Panc1 (cell line): ENCODE measurements around the gene MTA3. TPM values are rescaled to one million over a fixed set of nuclear protein-coding genes. Genes with fewer than 3 reads are reported as not detected.

Source experiments
- ATAC-seq: fragments of 200-7000 bp; cut with Tn5 transposase; 2 replicates; pipeline ENCODE4 v1.9.1; 2020; ENCODE audit warnings: mild to moderate bottlenecking, moderate library complexity
- BruUV-seq: library from RNA; stranded (reverse); fragments of 400-500 nt; replicated peaks from 2 replicates; lab custom pipeline; 2021; lab: Mats Ljungman, UMichigan
- CTCF ChIA-PET: fragments of 300-600 bp; sonication (Branson Sonifier 250); formaldehyde crosslinking; loops from one replicate; lab custom pipeline; 2022; ENCODE audit warnings: antibody characterized with exemption; lab: Charles Lee
- POLR2A ChIA-PET: fragments of 300-600 bp; sonication (Branson Sonifier 250); formaldehyde crosslinking; loops from one replicate; lab custom pipeline; 2022; ENCODE audit warnings: antibody characterized with exemption; lab: Charles Lee
- DNase-seq: peaks from one replicate; pipeline ENCODE4 v3.0.0-alpha.2; 2010; ENCODE audit warnings: low read depth, low spot score
- H3K27ac ChIP-seq: 2 replicates; pipeline ENCODE4 v1.5.1; 2011; ENCODE audit warnings: mild to moderate bottlenecking, low read length, inconsistent platforms
- H3K27me3 ChIP-seq: fragments of 200-500 bp; sonication (Bioruptor generic); 2 replicates; pipeline ENCODE4 v1.6.0; 2014; ENCODE audit warnings: low read length, inconsistent platforms; ENCODE audit not compliant: control insufficient read depth, insufficient read depth
- H3K36me3 ChIP-seq: fragments of 200-500 bp; sonication (Bioruptor generic); 2 replicates; pipeline ENCODE4 v1.5.1; 2014; ENCODE audit warnings: inconsistent platforms, mild to moderate bottlenecking, low read length, moderate library complexity; ENCODE audit not compliant: control insufficient read depth, insufficient read depth
- H3K4me1 ChIP-seq: 2 replicates; pipeline ENCODE4 v1.5.1; 2011; ENCODE audit warnings: inconsistent platforms, mild to moderate bottlenecking, low read length, moderate library complexity; ENCODE audit not compliant: control insufficient read depth, insufficient read depth
- H3K4me3 ChIP-seq, 2 experiments: 2 replicates each; pipeline ENCODE4 v1.5.1; 2011 to 2012; ENCODE audit warnings: low read depth in 2 of 2, low read length in 2 of 2, mild to moderate bottlenecking in 2 of 2, inconsistent platforms in 1 of 2, moderate library complexity in 1 of 2
- H3K9me3 ChIP-seq: fragments of 200-500 bp; sonication (Bioruptor generic); 2 replicates; pipeline ENCODE4 v1.5.1; 2014; ENCODE audit warnings: low read depth, mild to moderate bottlenecking, inconsistent platforms, low read length, moderate library complexity; ENCODE audit not compliant: control insufficient read depth, insufficient read depth
- CTCF ChIP-seq: fragments of 450-650 bp; IDR thresholded peaks from 2 replicates; pipeline ENCODE4 v1.5.1; 2017; ENCODE audit warnings: mild to moderate bottlenecking
- POLR2AphosphoS5 ChIP-seq: IDR thresholded peaks from 2 replicates; pipeline ENCODE4 v1.6.1; 2012; ENCODE audit warnings: mild to moderate bottlenecking, low read depth, low read length, moderate library complexity
- SIN3A ChIP-seq: IDR thresholded peaks from 2 replicates; pipeline ENCODE4 v1.6.1; 2012; ENCODE audit warnings: low read depth, mild to moderate bottlenecking, low read length, moderate library complexity, borderline replicate concordance; ENCODE audit not compliant: insufficient read depth
- TCF7L2 ChIP-seq: IDR thresholded peaks from 2 replicates; pipeline ENCODE4 v1.6.1; 2011; ENCODE audit warnings: mild to moderate bottlenecking, low read depth, low read length, inconsistent platforms
- in situ Hi-C: cut with HindIII; loops from 2 replicates; pipeline ENCODE4 v1.10.0; 2016; ENCODE audit warnings: low sequenced_read_pairs, low pct_unique_long_range_greater_than_20kb
- intact Hi-C: fragments of 100-400 bp; cut with micrococcal nuclease; formaldehyde crosslinking; loops from one replicate; pipeline ENCODE4 v1.10.0; 2022; ENCODE audit not compliant: unreplicated experiment
- total RNA-seq: library from RNA; stranded (reverse); gene quantifications from one replicate; pipeline ENCODE4 v1.2.1, GENCODE V29; 2021; ENCODE audit not compliant: unreplicated experiment
- TF ChIP-seq, protein P1 (sequence below), 2 experiments: IDR thresholded peaks; 2 replicates each; pipeline ENCODE4 v1.6.1; 2011 to 2012; ENCODE audit warnings: low read depth in 2 of 2, control low read depth in 1 of 2, low read length in 1 of 2, mild to moderate bottlenecking in 1 of 2, moderate library complexity in 1 of 2; ENCODE audit not compliant: insufficient read depth in 1 of 2

Gene MTA3
- total RNA-seq, 1 experiment from 2014 or later, result 65.6 TPM

DNA sequence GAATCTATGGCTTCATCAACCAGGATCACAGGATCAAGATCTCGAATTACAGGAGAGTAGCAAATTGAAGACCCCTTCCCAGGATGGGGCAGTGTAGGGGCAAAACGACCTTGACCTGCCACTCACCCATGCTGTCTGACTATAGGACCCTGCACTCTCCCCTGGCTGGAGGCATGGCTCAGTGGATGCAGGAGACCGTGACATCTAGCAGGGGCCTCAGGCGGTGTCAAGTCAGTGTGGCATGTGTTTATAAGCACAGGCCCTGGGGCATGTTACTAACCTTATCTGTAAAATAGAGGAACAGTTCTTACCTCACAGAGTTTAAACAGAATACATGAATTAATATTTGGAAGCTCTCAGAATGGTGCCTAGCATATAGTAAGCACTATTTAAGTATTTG, 220.4 kb downstream of the MTA3 start:
- ChIA-PET CTCF (no interaction called here), POLR2A (no interaction called here)

GRCh38 chr2:42789751-42790150, 221.3 kb downstream of the MTA3 start:
- no peaks in the 10 kb centered on the region for H3K9me3 ChIP-seq

More for the DNA sequence above, 220.4 kb downstream of the MTA3 start:
- H3K27me3 ChIP-seq, result no peaks in the 10 kb centered on the region
- in situ Hi-C loops (no loop called here), intact Hi-C loops (no loop called here)
- no peaks in the 10 kb centered on the region for H3K36me3 ChIP-seq
- no peak for TF ChIP-seq SIN3A
- TF ChIP-seq CTCF, result no peak
- no peak for TF ChIP-seq TCF7L2
- no peaks in the 10 kb centered on the region for H3K4me1 ChIP-seq
- no peaks in the 10 kb centered on the region for H3K9me3 ChIP-seq
- no peak overlapping the region for H3K27ac ChIP-seq
- no TSS peak for BruUV-seq
- DNase-seq, result no peak
- H3K4me3 ChIP-seq, result no peak overlapping the region
- no peak for ATAC-seq

More at GRCh38 chr2:42789751-42790150, 221.3 kb downstream of the MTA3 start:
- POLR2A ChIA-PET, result no interaction called here
- no peaks in the 10 kb centered on the region for H3K27me3 ChIP-seq
- CTCF ChIA-PET, result no interaction called here
- DNase-seq (no peak), ATAC-seq (no peak)
- in situ Hi-C loops, result no loop called here
- no peaks in the 10 kb centered on the region for H3K4me1 ChIP-seq
- intact Hi-C loops, result no loop called here
- H3K4me3 ChIP-seq, result no peak overlapping the region
- H3K27ac ChIP-seq, result no peak overlapping the region
- TF ChIP-seq CTCF, result no peak
- no peak for TF ChIP-seq POLR2AphosphoS5
- TF ChIP-seq, protein P1, sequence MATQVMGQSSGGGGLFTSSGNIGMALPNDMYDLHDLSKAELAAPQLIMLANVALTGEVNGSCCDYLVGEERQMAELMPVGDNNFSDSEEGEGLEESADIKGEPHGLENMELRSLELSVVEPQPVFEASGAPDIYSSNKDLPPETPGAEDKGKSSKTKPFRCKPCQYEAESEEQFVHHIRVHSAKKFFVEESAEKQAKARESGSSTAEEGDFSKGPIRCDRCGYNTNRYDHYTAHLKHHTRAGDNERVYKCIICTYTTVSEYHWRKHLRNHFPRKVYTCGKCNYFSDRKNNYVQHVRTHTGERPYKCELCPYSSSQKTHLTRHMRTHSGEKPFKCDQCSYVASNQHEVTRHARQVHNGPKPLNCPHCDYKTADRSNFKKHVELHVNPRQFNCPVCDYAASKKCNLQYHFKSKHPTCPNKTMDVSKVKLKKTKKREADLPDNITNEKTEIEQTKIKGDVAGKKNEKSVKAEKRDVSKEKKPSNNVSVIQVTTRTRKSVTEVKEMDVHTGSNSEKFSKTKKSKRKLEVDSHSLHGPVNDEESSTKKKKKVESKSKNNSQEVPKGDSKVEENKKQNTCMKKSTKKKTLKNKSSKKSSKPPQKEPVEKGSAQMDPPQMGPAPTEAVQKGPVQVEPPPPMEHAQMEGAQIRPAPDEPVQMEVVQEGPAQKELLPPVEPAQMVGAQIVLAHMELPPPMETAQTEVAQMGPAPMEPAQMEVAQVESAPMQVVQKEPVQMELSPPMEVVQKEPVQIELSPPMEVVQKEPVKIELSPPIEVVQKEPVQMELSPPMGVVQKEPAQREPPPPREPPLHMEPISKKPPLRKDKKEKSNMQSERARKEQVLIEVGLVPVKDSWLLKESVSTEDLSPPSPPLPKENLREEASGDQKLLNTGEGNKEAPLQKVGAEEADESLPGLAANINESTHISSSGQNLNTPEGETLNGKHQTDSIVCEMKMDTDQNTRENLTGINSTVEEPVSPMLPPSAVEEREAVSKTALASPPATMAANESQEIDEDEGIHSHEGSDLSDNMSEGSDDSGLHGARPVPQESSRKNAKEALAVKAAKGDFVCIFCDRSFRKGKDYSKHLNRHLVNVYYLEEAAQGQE (IDR thresholded peaks at IDR 0.05; ENCODE audit: insufficient read depth in 1 of 2, low read depth in 2 of 2, low read length in 1 of 2), result no peak
- TF ChIP-seq SIN3A, result no peak
- TF ChIP-seq TCF7L2, result no peak
- BruUV-seq, result no TSS peak
- H3K36me3 ChIP-seq, result no peaks in the 10 kb centered on the region
